Large intestine (tissue), 3 donors: ENCODE measurements around the gene COA5. TPM values are rescaled to one million over a fixed set of nuclear protein-coding genes. Genes with fewer than 3 reads are reported as not detected.

ENCODE experiments used
- DNase-seq, 2 donors: peaks; one replicate each; pipeline versions ENCODE4 v3.0.0 to v3.0.0-alpha.2; 2013
- H3K27ac ChIP-seq: one replicate; pipeline ENCODE4 v1.5.1; 2013; ENCODE audit warnings: low read length
- H3K27me3 ChIP-seq: 2 replicates; pipeline ENCODE4 v1.6.1; 2013; ENCODE audit warnings: low read length; ENCODE audit not compliant: control insufficient read depth, insufficient read depth
- H3K36me3 ChIP-seq: 2 replicates; pipeline ENCODE4 v1.6.1; 2013; ENCODE audit warnings: low read length; ENCODE audit not compliant: control insufficient read depth, insufficient read depth
- H3K4me1 ChIP-seq: one replicate; pipeline ENCODE4 v1.6.1; 2013; ENCODE audit warnings: low read length; ENCODE audit not compliant: control insufficient read depth, insufficient read depth
- H3K4me3 ChIP-seq: one replicate; pipeline ENCODE4 v1.5.1; 2013; ENCODE audit warnings: low read length
- H3K9me3 ChIP-seq: one replicate; pipeline ENCODE4 v1.6.1; 2013; ENCODE audit warnings: mild to moderate bottlenecking, low read depth, low read length, moderate library complexity; ENCODE audit not compliant: control insufficient read depth
- WGBS: methylation state at CpG from one replicate; pipeline ENCODE4 v1.1.5; 2013; ENCODE audit warnings: low lambda C conversion rate; ENCODE audit not compliant: insufficient coverage; 5-methylcytosine and 5-hydroxymethylcytosine counted together
- polyA plus RNA-seq: library from polyadenylated mRNA; unstranded; fragments of 120-200 nt; gene quantifications from one replicate; pipeline ENCODE4 v1.2.1, GENCODE V29; 2013

The COA5 gene
- polyA plus RNA-seq, 1 donor = 56.9 TPM

- no peak overlapping the region for H3K27ac ChIP-seq
- peaks cover 33% of the 10 kb centered on the region for H3K36me3 ChIP-seq
- no peak for DNase-seq
- H3K27me3 ChIP-seq = no peaks in the 10 kb centered on the region
- no peak overlapping the region for H3K4me3 ChIP-seq
- no peaks in the 10 kb centered on the region for H3K9me3 ChIP-seq
- H3K4me1 ChIP-seq = no peaks in the 10 kb centered on the region
- WGBS = 100% methylated on average over 1 of the region's 5 CpGs
Observed at GRCh38 chr2:98643496-98644100, 35.3 kb upstream of the COA5 start.

GRCh38 chr2:98637401-98638147 lies 29.3 kb upstream of the COA5 start:
- Histone ChIP-seq H3K27ac (no peak overlapping the region), H3K4me1 (no peaks in the 10 kb centered on the region), H3K9me3 (no peaks in the 10 kb centered on the region), H3K36me3 (peaks cover 49% of the 10 kb centered on the region), H3K27me3 (no peaks in the 10 kb centered on the region), H3K4me3 (no peak overlapping the region)
- no peak for DNase-seq
- WGBS = 83% methylated on average over 1 of the region's 10 CpGs

GRCh38 chr2:98634406-98635092 lies 26.2 kb upstream of the COA5 start:
- no peak for DNase-seq
- Histone ChIP-seq H3K4me3 (no peak overlapping the region), H3K27ac (no peak overlapping the region), H3K9me3 (no peaks in the 10 kb centered on the region), H3K4me1 (no peaks in the 10 kb centered on the region), H3K36me3 (peaks cover 53% of the 10 kb centered on the region), H3K27me3 (no peaks in the 10 kb centered on the region)
- WGBS = 100% methylated on average over 3 of the region's 9 CpGs

DNA sequence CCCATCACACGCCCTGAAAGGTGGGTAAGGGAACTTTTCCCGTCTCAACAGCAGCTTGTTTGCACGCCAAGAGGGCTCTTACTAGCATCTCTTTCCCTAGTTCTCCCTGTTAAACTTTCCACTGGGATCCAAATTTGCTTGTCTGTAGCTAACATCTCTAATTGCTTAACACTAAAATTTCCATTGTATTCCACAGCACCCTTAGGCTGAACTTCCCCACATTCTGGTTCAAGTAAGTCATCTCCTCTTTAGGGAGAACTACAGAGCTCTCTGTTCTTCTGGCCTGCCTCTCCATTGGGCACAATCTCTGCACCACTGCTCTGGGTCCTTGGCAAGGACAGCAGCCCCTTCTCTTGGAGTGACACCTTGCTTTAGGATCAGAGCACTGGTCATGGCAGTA lies 24.0 kb upstream of the COA5 start:
- Histone ChIP-seq H3K27ac (no peak overlapping the region), H3K4me3 (no peak overlapping the region), H3K4me1 (no peaks in the 10 kb centered on the region), H3K9me3 (no peaks in the 10 kb centered on the region), H3K27me3 (no peaks in the 10 kb centered on the region), H3K36me3 (peaks cover 46% of the 10 kb centered on the region)
- DNase-seq = no peak
- no CpG with 5 or more reads among the region's 3 CpGs for WGBS

DNA sequence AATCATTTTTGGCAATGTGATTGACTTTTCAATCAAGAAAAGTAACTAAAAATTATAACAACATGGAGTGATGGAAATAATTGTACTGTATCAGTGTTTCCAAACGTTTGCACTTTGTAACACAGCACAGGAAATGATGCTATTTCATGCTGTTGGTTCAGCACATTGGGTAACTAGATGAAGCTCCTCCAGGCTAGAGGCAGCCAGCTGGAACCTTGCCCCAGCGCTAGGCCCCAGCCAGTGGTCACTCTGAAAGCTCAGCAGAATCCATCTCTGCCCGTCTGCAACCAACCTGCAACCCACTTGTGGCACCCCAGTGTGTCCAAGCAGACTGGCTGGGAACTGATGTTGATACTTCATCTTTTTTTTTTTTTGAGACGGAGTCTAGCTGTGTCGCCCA lies 15.3 kb upstream of the COA5 start:
- Histone ChIP-seq H3K27me3 (no peaks in the 10 kb centered on the region), H3K36me3 (peaks cover 29% of the 10 kb centered on the region), H3K27ac (no peak overlapping the region), H3K9me3 (no peaks in the 10 kb centered on the region), H3K4me3 (no peak overlapping the region), H3K4me1 (no peaks in the 10 kb centered on the region)
- no peak for DNase-seq
- no CpG with 5 or more reads among the region's 5 CpGs for WGBS

DNA sequence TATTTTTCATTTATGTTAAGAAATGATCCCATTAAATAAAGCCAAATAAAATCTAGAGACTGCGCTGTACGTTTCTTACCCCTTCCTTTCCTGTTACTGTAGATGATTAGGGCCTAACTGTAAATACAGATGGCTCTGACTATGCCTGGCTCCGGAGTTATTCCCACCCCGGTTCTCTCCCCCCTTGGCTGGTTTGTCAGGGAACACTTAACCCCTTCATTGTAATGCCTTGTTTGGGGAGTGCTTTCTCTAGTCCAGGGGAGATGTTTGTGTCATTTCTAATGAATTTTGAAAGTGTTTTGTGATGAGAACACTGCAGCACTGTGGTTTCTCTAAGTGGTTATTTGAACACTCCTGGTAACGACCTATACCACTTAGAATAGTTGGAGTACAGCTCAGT lies 8.8 kb upstream of the COA5 start:
- H3K27ac ChIP-seq = no peak overlapping the region
- no peak overlapping the region for H3K4me3 ChIP-seq
- no peaks in the 10 kb centered on the region for H3K4me1 ChIP-seq
- H3K36me3 ChIP-seq = peaks cover 65% of the 10 kb centered on the region
- WGBS = no CpG with 5 or more reads among the region's 5 CpGs
- DNase-seq = no peak
- no peaks in the 10 kb centered on the region for H3K27me3 ChIP-seq
- no peaks in the 10 kb centered on the region for H3K9me3 ChIP-seq

- no peak overlapping the region for H3K27ac ChIP-seq
- WGBS = no CpG with 5 or more reads among the region's 5 CpGs
- DNase-seq = no peak
- H3K36me3 ChIP-seq = peaks cover 60% of the 10 kb centered on the region
- no peaks in the 10 kb centered on the region for H3K9me3 ChIP-seq
- H3K4me1 ChIP-seq = peaks cover 3% of the 10 kb centered on the region
- H3K4me3 ChIP-seq = no peak overlapping the region
- no peaks in the 10 kb centered on the region for H3K27me3 ChIP-seq
Observed at GRCh38 chr2:98615481-98615880, 7.2 kb upstream of the COA5 start.

DNA sequence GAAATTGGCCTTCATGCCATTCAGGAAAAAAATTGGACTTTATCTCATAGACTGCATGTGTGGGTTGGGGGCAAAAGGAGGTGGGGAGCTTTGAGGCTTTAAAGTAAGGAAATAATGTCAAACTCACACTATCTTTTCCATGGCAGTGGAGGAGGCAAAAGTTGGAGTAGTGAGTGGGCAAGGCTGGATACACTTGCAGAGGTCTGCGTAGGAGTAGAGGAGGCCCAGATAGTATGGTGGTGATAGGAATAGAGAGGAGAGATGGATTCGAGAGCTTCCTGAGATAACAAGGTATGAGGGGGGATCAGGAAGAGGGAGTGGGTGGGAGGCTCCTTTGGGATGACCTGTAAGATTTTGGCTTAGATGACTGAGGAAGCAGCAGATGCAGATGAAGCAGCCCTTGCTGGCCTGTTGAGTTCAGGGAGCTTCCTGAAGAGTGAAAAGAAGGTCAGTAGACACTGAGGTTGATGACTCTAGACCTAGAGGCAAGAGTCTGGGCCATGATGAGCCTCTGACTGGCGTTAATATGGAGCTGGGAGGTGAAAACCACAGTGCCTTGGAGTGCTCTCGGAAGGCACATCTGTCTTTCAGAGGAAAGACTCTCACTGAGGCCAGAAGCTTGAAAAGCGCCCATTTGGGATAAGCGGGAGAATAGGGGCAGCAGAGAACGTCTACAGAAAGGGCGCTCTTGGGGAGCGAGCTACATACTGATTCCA lies 5.9 kb upstream of the COA5 start:
- Histone ChIP-seq H3K9me3 (no peaks in the 10 kb centered on the region), H3K4me3 (no peak overlapping the region), H3K36me3 (peaks cover 56% of the 10 kb centered on the region), H3K4me1 (peaks cover 10% of the 10 kb centered on the region), H3K27me3 (no peaks in the 10 kb centered on the region), H3K27ac (no peak overlapping the region)
- 100% methylated on average over 1 of the region's 9 CpGs for WGBS
- no peak for DNase-seq

GRCh38 chr2:98608962-98609604 lies 771 bp upstream of the COA5 start:
- H3K4me3 ChIP-seq = peak overlapping the region; percentile 81
- peak; percentile 10 to 59 for DNase-seq
- H3K9me3 ChIP-seq = no peaks in the 10 kb centered on the region
- peak overlapping the region; percentile 89 for H3K27ac ChIP-seq
- H3K4me1 ChIP-seq = peaks cover 19% of the 10 kb centered on the region
- H3K36me3 ChIP-seq = peaks cover 21% of the 10 kb centered on the region
- no CpG with 5 or more reads among the region's 29 CpGs for WGBS
- H3K27me3 ChIP-seq = no peaks in the 10 kb centered on the region

DNA sequence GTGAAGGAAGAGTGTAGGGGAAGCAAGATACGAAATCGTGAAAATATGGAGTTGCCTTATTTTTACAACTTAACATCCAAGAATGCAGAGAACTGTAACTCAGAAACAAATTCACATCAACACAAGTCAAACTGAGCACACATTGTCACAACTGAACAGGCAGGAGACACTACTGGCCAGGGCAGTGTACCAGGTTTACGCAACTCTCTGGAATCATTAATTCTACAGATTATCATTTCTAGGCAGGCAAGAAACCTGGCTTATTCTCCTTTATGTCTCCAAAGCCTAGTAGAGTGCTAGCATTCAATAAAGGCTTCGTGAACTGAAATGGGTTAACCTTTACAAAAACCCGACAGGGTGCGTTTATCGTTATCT lies 584 bp downstream of the COA5 start:
- Histone ChIP-seq H3K4me1 (peaks cover 19% of the 10 kb centered on the region), H3K4me3 (peak overlapping the region; percentile 81), H3K27ac (peak overlapping the region; percentile 89), H3K27me3 (no peaks in the 10 kb centered on the region), H3K36me3 (peaks cover 18% of the 10 kb centered on the region), H3K9me3 (no peaks in the 10 kb centered on the region)
- 0% methylated on average over 2 of the region's 7 CpGs for WGBS
- DNase-seq = peak in 1 of 2 donors; percentile 7
